ENCODE measurements around the gene TRIM47.

DNA sequence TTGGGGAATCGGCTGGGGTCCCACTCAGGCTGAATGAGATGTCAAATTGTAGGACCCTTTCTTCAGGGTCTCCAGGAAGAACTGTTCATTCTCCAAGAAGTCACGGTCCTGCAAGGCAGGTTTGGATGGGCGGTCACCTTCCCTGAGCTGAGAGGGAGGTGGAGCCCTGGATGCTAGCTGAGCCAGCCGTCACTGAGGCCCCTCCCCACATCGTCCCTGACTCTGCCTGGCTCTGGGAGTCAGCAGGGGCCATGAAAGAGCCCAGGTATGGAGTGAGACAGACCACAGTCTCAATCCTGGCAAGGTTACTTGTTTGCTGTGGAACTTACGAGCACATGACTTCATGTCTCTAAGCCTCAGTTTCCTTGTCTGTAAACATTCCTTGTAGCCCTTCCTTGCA is 32.3 kb upstream of the TRIM47 start:
- TF ChIP-seq CTCF (IDR thresholded peaks at IDR 0.05) (no peak), POLR2AphosphoS5 (IDR thresholded peaks at IDR 0.05) (no peak), POLR2A (IDR thresholded peaks at IDR 0.05) (no peak)

All from prostate gland (tissue), 2 donors.